ENCODE data around the gene CRIM1. TPM values are rescaled to one million over a fixed set of nuclear protein-coding genes. Genes with fewer than 3 reads are reported as not detected.

CRIM1 gene
- total RNA-seq, 1 donor from 2014 or later, result 158 TPM

- Histone ChIP-seq H3K27me3 (no peaks in the 10 kb centered on the region), H3K36me3 (peaks cover 16% of the 10 kb centered on the region), H3K9me3 (no peaks in the 10 kb centered on the region), H3K4me3 (no peak overlapping the region), H3K4me1 (peaks cover 30% of the 10 kb centered on the region), H3K27ac (no peak overlapping the region)
- no peak for ATAC-seq
- intact Hi-C loops (cut with DNase I), result no loop called here
- TF ChIP-seq CTCF (IDR thresholded peaks at IDR 0.05), result no peak
- no peak for DNase-seq
Observed at GRCh38 chr2:36559221-36559942, 203.8 kb downstream of the CRIM1 start.

GRCh38 chr2:36560726-36561125 lies 205.1 kb downstream of the CRIM1 start:
- Histone ChIP-seq H3K27ac (no peak overlapping the region), H3K4me3 (no peak overlapping the region), H3K36me3 (peaks cover 9% of the 10 kb centered on the region), H3K4me1 (peaks cover 30% of the 10 kb centered on the region), H3K9me3 (no peaks in the 10 kb centered on the region), H3K27me3 (no peaks in the 10 kb centered on the region)
- ATAC-seq, result no peak
- TF ChIP-seq CTCF (IDR thresholded peaks at IDR 0.05), result no peak
- intact Hi-C loops (cut with DNase I), result no loop called here
- no peak for DNase-seq

- peak; percentile 84 for ATAC-seq
Observed at GRCh38 chr2:36561237-36561944, 205.8 kb downstream of the CRIM1 start.

GRCh38 chr2:36562240-36562639 lies 206.7 kb downstream of the CRIM1 start:
- Histone ChIP-seq H3K36me3 (peaks cover 5% of the 10 kb centered on the region), H3K27me3 (no peaks in the 10 kb centered on the region), H3K4me1 (peaks cover 30% of the 10 kb centered on the region), H3K4me3 (no peak overlapping the region), H3K27ac (peak overlapping the region; percentile 64), H3K9me3 (no peaks in the 10 kb centered on the region)
- ATAC-seq (no peak), DNase-seq (no peak)
- intact Hi-C loops (cut with DNase I), result no loop called here
- TF ChIP-seq CTCF (IDR thresholded peaks at IDR 0.05), result no peak

More at GRCh38 chr2:36561237-36561944, 205.8 kb downstream of the CRIM1 start:
- intact Hi-C loops (cut with DNase I), result no loop called here
- Histone ChIP-seq H3K27me3 (no peaks in the 10 kb centered on the region), H3K36me3 (peaks cover 5% of the 10 kb centered on the region), H3K4me3 (no peak overlapping the region), H3K9me3 (no peaks in the 10 kb centered on the region), H3K4me1 (peaks cover 30% of the 10 kb centered on the region), H3K27ac (peak overlapping the region; percentile 64)
- TF ChIP-seq CTCF (IDR thresholded peaks at IDR 0.05), result no peak
- no peak for DNase-seq

GRCh38 chr2:36562973-36563532 lies 207.5 kb downstream of the CRIM1 start:
- ATAC-seq, result no peak
- Histone ChIP-seq H3K27ac (no peak overlapping the region), H3K9me3 (no peaks in the 10 kb centered on the region), H3K4me1 (peaks cover 30% of the 10 kb centered on the region), H3K27me3 (no peaks in the 10 kb centered on the region), H3K36me3 (peaks cover 2% of the 10 kb centered on the region), H3K4me3 (no peak overlapping the region)
- no peak for TF ChIP-seq CTCF (IDR thresholded peaks at IDR 0.05)
- no peak for DNase-seq
- intact Hi-C loops (cut with DNase I), result no loop called here
